IPS-15b (cell line): ENCODE results near the gene TPPP.

Experiments
- H3K27me3 ChIP-seq: one replicate; pipeline ENCODE4 v1.6.1; 2013; ENCODE audit warnings: low read length; ENCODE audit not compliant: control insufficient read depth, insufficient read depth
- H3K36me3 ChIP-seq: one replicate; pipeline ENCODE4 v1.6.1; 2013; ENCODE audit warnings: low read length; ENCODE audit not compliant: control insufficient read depth, insufficient read depth
- H3K4me1 ChIP-seq: one replicate; pipeline ENCODE4 v1.6.1; 2013; ENCODE audit warnings: mild to moderate bottlenecking, low read length; ENCODE audit not compliant: control insufficient read depth, insufficient read depth
- H3K4me3 ChIP-seq: one replicate; pipeline ENCODE4 v1.5.1; 2013; ENCODE audit warnings: low read depth, low read length
- H3K9ac ChIP-seq: one replicate; pipeline ENCODE4 v1.6.1; 2013; ENCODE audit warnings: low read depth, mild to moderate bottlenecking, low read length
- H3K9me3 ChIP-seq: one replicate; pipeline ENCODE4 v1.6.1; 2013; ENCODE audit warnings: mild to moderate bottlenecking, low read length; ENCODE audit not compliant: control insufficient read depth, insufficient read depth

Gene TPPP

DNA sequence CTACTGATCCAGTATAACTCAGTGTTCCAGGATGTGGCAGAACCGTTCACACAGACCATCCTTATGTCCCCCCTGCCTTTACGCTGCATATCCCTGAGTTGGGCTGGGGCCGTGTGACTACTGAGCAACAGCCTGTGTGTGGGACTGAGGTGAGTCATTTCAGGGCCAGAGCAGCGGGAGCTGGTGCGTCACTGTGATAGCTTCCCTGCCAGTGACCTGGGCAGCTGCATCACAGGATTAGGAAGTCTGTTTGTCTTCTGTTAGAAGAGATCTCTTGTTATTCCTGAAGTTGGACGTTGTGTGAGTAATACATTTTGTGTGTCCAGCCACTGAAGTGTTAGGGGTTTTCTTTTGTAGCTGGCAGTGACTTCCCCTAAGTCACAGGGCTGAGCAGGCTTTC lies 35.6 kb downstream of the TPPP start:
- H3K36me3 ChIP-seq = peaks cover 35% of the 10 kb centered on the region
- H3K9ac ChIP-seq = no peak overlapping the region
- no peak overlapping the region for H3K4me3 ChIP-seq
- H3K27me3 ChIP-seq = no peaks in the 10 kb centered on the region
- no peaks in the 10 kb centered on the region for H3K4me1 ChIP-seq
- H3K9me3 ChIP-seq = no peaks in the 10 kb centered on the region

DNA sequence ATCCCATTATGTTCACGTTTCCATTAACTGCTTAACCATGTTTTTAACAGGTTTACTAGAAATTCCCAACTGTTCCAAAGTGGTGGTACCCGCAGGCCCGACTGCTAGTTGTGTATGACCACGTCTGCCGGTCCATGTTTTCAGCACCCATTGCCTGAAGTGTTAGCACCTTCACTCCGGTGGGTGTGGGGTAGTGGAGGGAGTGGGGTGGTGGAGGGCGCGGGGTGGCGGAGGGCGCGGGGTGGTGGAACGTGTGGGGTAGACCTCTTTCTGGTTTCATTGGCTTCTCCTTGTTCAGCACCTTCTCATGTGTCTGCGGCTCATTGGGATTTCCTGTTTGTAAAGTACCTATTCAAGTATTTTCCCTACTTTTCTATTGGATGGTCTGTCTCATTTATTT lies 37.7 kb downstream of the TPPP start:
- Histone ChIP-seq H3K9me3 (no peaks in the 10 kb centered on the region), H3K36me3 (peaks cover 35% of the 10 kb centered on the region), H3K27me3 (no peaks in the 10 kb centered on the region), H3K4me1 (no peaks in the 10 kb centered on the region), H3K9ac (no peak overlapping the region), H3K4me3 (no peak overlapping the region)

DNA sequence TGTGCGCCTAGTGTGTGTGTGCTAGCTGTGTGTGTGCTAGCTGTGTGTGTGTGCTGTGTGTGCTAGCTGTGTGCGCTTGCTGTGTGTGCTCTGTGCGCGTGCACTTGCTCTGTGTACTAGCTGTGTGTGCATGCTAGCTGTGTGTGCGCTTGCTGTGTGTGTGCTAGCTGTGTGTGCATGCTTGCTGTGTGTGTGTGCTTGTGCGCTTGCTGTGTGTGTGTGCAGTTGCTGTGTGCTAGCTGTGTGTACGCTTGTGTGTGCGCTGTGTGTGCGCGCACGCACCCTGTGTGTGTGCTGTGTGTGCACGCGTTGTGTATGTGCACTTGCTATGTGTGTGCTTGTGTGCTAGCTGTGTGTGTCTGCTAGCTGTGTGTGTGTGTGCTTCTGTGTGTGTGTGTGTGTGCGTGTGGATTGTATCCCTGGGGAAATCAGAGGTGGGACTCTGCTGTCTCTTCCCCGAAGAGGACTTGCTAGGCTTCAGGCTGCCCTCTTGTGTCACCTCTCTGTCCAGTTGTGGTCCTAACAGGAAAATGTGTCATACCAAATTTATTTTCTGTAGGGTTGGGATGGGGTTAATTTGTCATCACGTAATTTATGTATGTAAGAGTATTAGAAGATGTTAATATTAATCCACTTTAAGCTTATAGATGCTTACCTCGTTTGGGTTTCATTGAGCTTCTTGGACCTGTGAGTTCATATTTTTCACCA lies 38.9 kb downstream of the TPPP start:
- Histone ChIP-seq H3K4me1 (no peaks in the 10 kb centered on the region), H3K9ac (no peak overlapping the region), H3K27me3 (no peaks in the 10 kb centered on the region), H3K9me3 (no peaks in the 10 kb centered on the region), H3K4me3 (no peak overlapping the region), H3K36me3 (peaks cover 41% of the 10 kb centered on the region)

DNA sequence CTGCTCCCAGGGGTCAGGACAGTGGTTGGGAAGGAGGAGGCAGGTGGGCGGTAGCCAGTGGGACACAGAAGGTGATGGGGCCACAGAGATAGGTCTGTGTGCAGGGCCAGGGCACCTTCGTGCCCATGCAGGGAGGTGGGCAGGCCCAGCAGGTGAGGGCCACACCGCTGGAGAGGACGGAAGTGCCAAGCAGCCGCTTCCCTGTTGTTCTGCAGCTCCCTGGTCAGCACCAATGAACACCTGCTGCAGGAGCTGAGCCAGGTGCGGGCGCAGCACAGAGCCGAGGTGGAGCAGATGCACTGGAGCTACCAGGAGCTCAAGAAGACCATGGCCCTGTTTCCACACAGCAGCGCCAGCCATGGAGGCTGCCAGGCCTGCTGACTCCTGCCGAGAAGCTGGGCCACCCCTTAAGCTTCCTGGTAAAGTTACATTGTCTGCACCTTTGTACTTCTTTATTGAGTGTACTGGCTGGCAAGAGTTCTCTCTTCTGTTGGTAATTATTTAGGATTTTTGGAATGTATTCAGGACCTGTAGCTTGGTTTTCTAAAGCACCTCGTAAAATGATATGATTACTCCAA lies 40.3 kb downstream of the TPPP start:
- H3K4me1 ChIP-seq = no peaks in the 10 kb centered on the region
- H3K36me3 ChIP-seq = peaks cover 49% of the 10 kb centered on the region
- H3K9ac ChIP-seq = no peak overlapping the region

DNA sequence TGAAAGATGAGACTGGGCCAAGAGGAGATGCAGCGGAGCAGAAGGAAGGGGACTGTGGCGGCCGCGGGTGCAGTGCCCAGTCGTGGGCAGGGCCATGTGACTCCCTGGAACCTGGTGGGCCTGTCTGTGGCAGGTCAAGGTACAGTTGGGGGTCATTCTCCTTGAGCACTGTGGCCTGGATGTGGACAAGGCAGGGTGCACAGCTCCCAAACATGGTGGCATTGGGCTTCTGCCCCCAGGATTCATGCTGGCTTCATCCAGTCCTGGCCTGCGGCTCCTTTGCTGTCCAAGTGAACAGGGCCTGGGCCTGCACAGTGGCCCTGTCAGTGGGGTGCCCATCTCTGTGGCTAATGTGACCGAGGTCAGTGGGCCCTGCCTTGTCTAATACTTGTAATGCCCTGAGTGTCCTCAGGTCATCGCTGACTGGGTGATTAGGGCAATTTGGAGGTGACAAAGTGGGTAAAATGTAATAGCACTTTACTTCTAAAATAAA lies 41.1 kb downstream of the TPPP start:
- Histone ChIP-seq H3K4me1 (no peaks in the 10 kb centered on the region), H3K36me3 (peaks cover 52% of the 10 kb centered on the region), H3K9ac (no peak overlapping the region), H3K27me3 (no peaks in the 10 kb centered on the region), H3K9me3 (peaks cover 5% of the 10 kb centered on the region), H3K4me3 (no peak overlapping the region)

More for the DNA sequence above, 40.3 kb downstream of the TPPP start:
- Histone ChIP-seq H3K4me3 (no peak overlapping the region), H3K9me3 (peaks cover 2% of the 10 kb centered on the region), H3K27me3 (no peaks in the 10 kb centered on the region)

DNA sequence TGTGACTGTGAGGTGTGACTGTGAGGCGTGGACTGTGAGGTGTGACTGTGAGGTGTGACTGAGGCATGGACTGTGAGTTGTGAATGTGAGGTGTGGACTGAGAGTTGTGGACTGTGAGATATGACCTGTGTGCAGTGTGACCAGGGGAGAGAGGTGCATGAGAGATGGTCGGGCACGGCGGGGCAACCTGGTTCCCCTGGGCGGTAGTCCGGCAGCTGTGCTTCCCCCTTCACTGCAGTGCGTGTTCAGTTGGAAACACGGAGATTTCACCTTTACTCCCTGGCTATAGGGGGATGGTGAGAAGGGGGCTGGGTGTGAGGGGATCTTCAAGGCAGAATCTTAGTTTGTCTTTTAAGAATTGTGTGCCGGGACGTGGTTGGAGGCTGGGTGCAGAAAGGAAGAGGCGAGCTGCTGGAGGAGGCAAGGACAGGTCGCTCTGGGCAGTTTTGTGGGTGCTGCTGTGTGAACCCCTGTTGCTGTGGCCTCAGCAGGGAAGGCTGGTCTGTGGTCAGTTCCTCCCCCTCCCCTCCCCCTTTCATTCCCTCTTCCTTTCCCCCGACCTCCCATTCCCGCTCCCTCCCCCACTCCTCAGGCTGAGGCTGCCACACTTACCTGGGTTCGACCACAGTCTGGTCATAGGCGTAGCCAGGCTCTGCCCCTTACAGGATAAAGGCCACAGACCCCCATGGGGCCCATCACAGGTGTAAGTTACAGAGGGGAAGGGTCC lies 41.7 kb downstream of the TPPP start:
- H3K4me3 ChIP-seq = no peak overlapping the region
- peaks cover 59% of the 10 kb centered on the region for H3K36me3 ChIP-seq
- H3K4me1 ChIP-seq = no peaks in the 10 kb centered on the region
- no peak overlapping the region for H3K9ac ChIP-seq
- H3K27me3 ChIP-seq = no peaks in the 10 kb centered on the region
- H3K9me3 ChIP-seq = peaks cover 5% of the 10 kb centered on the region

DNA sequence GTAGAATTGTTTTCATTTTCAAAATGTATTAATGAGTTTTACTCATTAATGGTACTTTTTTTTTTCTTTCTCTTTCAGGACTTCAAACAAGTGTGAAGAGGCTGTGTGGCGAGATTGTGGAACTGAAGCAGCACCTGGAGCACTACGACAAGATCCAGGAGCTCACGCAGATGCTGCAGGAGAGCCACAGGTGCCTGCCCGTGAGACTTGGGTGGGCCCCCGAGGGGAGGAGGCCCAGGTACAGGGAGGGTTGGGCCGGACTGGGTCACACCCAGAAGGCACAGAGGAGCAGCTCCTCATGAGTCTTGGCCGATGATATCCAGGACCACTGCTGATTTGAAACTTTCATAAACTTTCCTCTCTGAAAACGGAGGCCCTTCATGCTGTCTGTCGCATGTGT lies 45.4 kb downstream of the TPPP start:
- Histone ChIP-seq H3K27me3 (no peaks in the 10 kb centered on the region), H3K36me3 (peaks cover 72% of the 10 kb centered on the region), H3K4me3 (no peak overlapping the region), H3K9me3 (peaks cover 5% of the 10 kb centered on the region), H3K4me1 (no peaks in the 10 kb centered on the region), H3K9ac (no peak overlapping the region)

DNA sequence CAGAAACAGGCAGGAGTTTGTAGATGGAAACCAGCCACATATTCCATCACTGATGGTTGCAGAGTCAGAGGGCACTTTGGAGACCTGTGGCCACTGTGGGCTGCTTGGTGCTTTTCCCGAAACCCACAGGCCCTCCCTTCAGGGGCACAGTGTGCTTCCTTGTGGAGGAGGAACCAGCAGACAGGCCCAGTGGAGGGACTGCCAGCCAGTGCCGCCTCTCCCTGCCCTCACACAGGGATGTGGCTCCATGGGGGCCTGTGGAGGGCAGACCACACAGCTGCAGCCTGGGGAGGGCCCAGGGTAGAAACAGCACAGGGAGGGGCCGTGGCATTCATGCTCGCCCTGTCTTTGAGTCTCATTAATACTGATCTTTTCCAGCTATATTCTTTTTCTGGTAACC lies 45.8 kb downstream of the TPPP start:
- no peaks in the 10 kb centered on the region for H3K4me1 ChIP-seq
- no peak overlapping the region for H3K4me3 ChIP-seq

DNA sequence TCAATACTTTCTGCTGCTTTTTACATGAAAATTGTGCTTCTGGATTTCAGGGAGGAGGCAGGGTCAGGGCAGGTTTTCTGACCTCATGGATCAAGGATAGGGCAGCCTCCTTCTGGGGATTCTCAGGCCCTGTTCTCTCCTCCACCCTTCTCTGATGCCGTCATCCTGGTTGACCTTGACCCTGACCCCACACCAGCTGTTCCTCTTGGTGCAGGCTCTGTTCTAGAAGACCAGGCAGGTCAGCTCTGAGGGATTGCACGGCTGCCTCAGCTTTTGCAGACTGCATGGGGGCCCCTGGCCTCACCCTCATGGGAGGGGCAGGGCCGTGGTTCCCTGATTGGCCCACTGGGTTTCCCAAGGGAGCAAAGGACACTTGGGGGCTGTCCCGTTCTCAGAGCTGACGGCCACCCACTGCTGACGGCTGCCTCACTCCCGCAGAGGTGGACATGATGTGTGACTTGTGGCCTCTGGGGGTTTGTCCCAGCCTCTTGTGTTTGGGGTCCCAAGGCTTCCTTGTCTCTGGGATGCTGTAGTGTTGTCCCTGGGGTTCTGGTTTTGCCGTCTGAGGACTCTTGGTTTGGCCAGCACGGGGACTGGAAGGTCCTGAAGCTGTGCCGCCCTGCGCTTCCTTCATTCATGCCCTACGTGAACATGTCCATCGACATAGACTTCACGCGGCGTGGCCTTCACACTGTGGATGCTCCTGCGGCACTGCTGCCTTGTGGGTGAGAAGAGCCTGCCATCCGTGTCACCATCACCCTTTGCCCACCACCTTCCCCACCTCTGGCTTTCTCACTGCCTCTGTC lies 46.6 kb downstream of the TPPP start:
- Histone ChIP-seq H3K9ac (no peak overlapping the region), H3K27me3 (no peaks in the 10 kb centered on the region), H3K4me3 (no peak overlapping the region), H3K4me1 (no peaks in the 10 kb centered on the region), H3K36me3 (peaks cover 71% of the 10 kb centered on the region), H3K9me3 (peaks cover 5% of the 10 kb centered on the region)

More for the DNA sequence above, 45.8 kb downstream of the TPPP start:
- Histone ChIP-seq H3K9ac (no peak overlapping the region), H3K36me3 (peaks cover 76% of the 10 kb centered on the region), H3K27me3 (no peaks in the 10 kb centered on the region), H3K9me3 (peaks cover 5% of the 10 kb centered on the region)

DNA sequence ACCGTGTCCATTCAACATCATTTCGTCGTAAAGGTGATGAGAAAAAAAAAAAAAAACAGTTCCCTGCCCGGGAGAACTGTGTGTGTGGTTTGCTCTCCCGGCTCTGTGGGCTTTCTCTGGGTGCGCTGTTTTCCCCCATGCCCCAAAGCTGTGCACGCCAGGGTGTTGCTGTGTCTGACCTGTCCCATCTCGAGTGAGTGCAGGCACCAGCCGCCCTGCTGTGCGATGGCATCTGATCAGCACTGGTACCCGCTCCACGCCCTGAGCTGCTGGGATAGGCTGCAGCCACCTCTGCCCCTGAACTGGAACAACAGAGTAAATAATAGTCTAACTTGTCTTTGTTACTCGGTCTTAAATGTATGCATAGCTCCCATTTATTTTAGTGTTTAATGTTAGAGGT lies 47.7 kb downstream of the TPPP start:
- H3K9me3 ChIP-seq = peaks cover 5% of the 10 kb centered on the region
- no peak overlapping the region for H3K9ac ChIP-seq
- peaks cover 78% of the 10 kb centered on the region for H3K36me3 ChIP-seq

DNA sequence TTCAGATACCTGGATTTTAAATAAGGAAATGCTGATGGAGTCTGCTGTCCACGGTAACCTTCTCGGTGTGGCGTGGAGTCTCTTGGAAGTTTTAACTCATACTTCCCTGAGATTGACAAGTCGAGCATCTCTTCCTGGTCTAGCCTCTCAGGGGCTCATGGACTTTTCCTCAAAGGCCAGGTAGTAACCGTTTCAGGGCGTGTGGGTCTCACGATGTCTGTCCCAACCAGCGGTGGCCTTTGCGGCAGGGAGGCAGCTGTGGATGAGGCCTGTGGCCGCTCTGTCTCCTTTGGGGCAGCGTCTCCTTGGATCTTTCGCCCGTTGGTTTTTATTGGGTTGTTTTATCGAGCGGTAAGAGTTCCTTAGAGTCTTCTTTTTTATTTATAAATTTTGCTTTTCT lies 48.2 kb downstream of the TPPP start:
- no peak overlapping the region for H3K9ac ChIP-seq
- H3K27me3 ChIP-seq = no peaks in the 10 kb centered on the region
- no peaks in the 10 kb centered on the region for H3K4me1 ChIP-seq
- peaks cover 81% of the 10 kb centered on the region for H3K36me3 ChIP-seq
- no peak overlapping the region for H3K4me3 ChIP-seq
- peaks cover 5% of the 10 kb centered on the region for H3K9me3 ChIP-seq

More for the DNA sequence above, 47.7 kb downstream of the TPPP start:
- Histone ChIP-seq H3K27me3 (no peaks in the 10 kb centered on the region), H3K4me1 (no peaks in the 10 kb centered on the region), H3K4me3 (no peak overlapping the region)
